ENCODE measurements around the gene COLEC11.
"Not testable (repeated sequence)": the region's sequence is repeated elsewhere in the genome, so short reads cannot be mapped to it uniquely, and the experiment has no call there.

- TF ChIP-seq GLIS3 (CRISPR knock-in tag; IDR thresholded peaks at IDR 0.05); ZFP30 (CRISPR knock-in tag; IDR thresholded peaks at IDR 0.05); ZNF565 (CRISPR knock-in tag; conservative IDR thresholded peaks at IDR 0.05; ENCODE audit: low read depth); ZFP3 (CRISPR knock-in tag; IDR thresholded peaks at IDR 0.05); RARB (CRISPR knock-in tag; IDR thresholded peaks at IDR 0.05); POU6F1 (CRISPR knock-in tag; IDR thresholded peaks at IDR 0.05; ENCODE audit: borderline replicate concordance, low read depth); PPARA (CRISPR knock-in tag; IDR thresholded peaks at IDR 0.05; ENCODE audit: borderline replicate concordance); TOX (CRISPR knock-in tag; IDR thresholded peaks at IDR 0.05; ENCODE audit: borderline replicate concordance); SNAI2 (CRISPR knock-in tag; IDR thresholded peaks at IDR 0.05); ARNTL (CRISPR knock-in tag; IDR thresholded peaks at IDR 0.05; ENCODE audit: borderline replicate concordance, low read depth); ZNF70 (CRISPR knock-in tag; IDR thresholded peaks at IDR 0.05): not testable (repeated sequence)
- TF ChIP-seq, protein P1, sequence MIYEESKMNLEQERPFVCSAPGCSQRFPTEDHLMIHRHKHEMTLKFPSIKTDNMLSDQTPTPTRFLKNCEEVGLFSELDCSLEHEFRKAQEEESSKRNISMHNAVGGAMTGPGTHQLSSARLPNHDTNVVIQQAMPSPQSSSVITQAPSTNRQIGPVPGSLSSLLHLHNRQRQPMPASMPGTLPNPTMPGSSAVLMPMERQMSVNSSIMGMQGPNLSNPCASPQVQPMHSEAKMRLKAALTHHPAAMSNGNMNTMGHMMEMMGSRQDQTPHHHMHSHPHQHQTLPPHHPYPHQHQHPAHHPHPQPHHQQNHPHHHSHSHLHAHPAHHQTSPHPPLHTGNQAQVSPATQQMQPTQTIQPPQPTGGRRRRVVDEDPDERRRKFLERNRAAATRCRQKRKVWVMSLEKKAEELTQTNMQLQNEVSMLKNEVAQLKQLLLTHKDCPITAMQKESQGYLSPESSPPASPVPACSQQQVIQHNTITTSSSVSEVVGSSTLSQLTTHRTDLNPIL (CRISPR knock-in tag; IDR thresholded peaks at IDR 0.05; ENCODE audit: low read depth), result not testable (repeated sequence)
- TF ChIP-seq, protein P2, sequence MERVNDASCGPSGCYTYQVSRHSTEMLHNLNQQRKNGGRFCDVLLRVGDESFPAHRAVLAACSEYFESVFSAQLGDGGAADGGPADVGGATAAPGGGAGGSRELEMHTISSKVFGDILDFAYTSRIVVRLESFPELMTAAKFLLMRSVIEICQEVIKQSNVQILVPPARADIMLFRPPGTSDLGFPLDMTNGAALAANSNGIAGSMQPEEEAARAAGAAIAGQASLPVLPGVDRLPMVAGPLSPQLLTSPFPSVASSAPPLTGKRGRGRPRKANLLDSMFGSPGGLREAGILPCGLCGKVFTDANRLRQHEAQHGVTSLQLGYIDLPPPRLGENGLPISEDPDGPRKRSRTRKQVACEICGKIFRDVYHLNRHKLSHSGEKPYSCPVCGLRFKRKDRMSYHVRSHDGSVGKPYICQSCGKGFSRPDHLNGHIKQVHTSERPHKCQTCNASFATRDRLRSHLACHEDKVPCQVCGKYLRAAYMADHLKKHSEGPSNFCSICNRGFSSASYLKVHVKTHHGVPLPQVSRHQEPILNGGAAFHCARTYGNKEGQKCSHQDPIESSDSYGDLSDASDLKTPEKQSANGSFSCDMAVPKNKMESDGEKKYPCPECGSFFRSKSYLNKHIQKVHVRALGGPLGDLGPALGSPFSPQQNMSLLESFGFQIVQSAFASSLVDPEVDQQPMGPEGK (CRISPR knock-in tag; IDR thresholded peaks at IDR 0.05; ENCODE audit: borderline replicate concordance), result not testable (repeated sequence)
Measured at GRCh38 chr2:3619661-3620060, 24.7 kb downstream of the COLEC11 start.
